ENCODE data around the gene THBS4.

The THBS4 gene

GRCh38 chr5:80034962-80035821 is at the start of gene THBS4:
Gene THBS4 (plus strand): TSS chr5:80035348. CDS start chr5:80035538, 190 bp downstream.
- ATAC-seq = no peak
- TF ChIP-seq ZFP3 (CRISPR knock-in tag; IDR thresholded peaks at IDR 0.05) = no peak

GRCh38 chr5:79986260-79986659 is 48.9 kb upstream of the THBS4 start:
- ATAC-seq = no peak
- TF ChIP-seq RARB (CRISPR knock-in tag; IDR thresholded peaks at IDR 0.05) (no peak), ZFP3 (CRISPR knock-in tag; IDR thresholded peaks at IDR 0.05) (no peak), ZC3H10 (CRISPR knock-in tag; IDR thresholded peaks at IDR 0.05) (no peak), POU6F1 (CRISPR knock-in tag; IDR thresholded peaks at IDR 0.05; ENCODE audit: borderline replicate concordance, low read depth) (no peak), OSR1 (CRISPR knock-in tag; IDR thresholded peaks at IDR 0.05) (no peak), ZNF8 (CRISPR knock-in tag; IDR thresholded peaks at IDR 0.05) (no peak), ARNTL (CRISPR knock-in tag; IDR thresholded peaks at IDR 0.05; ENCODE audit: borderline replicate concordance, low read depth) (no peak), CREB5 (CRISPR knock-in tag; IDR thresholded peaks at IDR 0.05; ENCODE audit: low read depth) (no peak), TOX (CRISPR knock-in tag; IDR thresholded peaks at IDR 0.05; ENCODE audit: borderline replicate concordance) (no peak), ISL1 (CRISPR knock-in tag; IDR thresholded peaks at IDR 0.05) (no peak), SNAI2 (CRISPR knock-in tag; IDR thresholded peaks at IDR 0.05) (no peak), PPARA (CRISPR knock-in tag; IDR thresholded peaks at IDR 0.05; ENCODE audit: borderline replicate concordance) (no peak)

GRCh38 chr5:79990205-79990597 is 44.9 kb upstream of the THBS4 start:
- TF ChIP-seq CSDC2 (CRISPR knock-in tag; IDR thresholded peaks at IDR 0.05) (no peak), RARB (CRISPR knock-in tag; IDR thresholded peaks at IDR 0.05) (no peak), POU6F1 (CRISPR knock-in tag; IDR thresholded peaks at IDR 0.05; ENCODE audit: borderline replicate concordance, low read depth) (no peak), ZNF565 (CRISPR knock-in tag; conservative IDR thresholded peaks at IDR 0.05; ENCODE audit: low read depth) (no peak), SNAI2 (CRISPR knock-in tag; IDR thresholded peaks at IDR 0.05) (no peak), ZNF8 (CRISPR knock-in tag; IDR thresholded peaks at IDR 0.05) (no peak), ESRRG (CRISPR knock-in tag; IDR thresholded peaks at IDR 0.05) (no peak), ISL1 (CRISPR knock-in tag; IDR thresholded peaks at IDR 0.05) (no peak), ZC3H10 (CRISPR knock-in tag; IDR thresholded peaks at IDR 0.05) (no peak), ZFP3 (CRISPR knock-in tag; IDR thresholded peaks at IDR 0.05) (no peak), CSRNP3 (CRISPR knock-in tag; IDR thresholded peaks at IDR 0.05) (no peak), CREB5 (CRISPR knock-in tag; IDR thresholded peaks at IDR 0.05; ENCODE audit: low read depth) (no peak), TCF4 (CRISPR knock-in tag; IDR thresholded peaks at IDR 0.05; ENCODE audit: borderline replicate concordance) (no peak), BACH2 (CRISPR knock-in tag; IDR thresholded peaks at IDR 0.05; ENCODE audit: borderline replicate concordance) (no peak)
- no peak; the same call in 1 of the 3 replicates for ATAC-seq

All from SK-N-SH treated with all-trans-retinoic acid at 6 μM for 48 hours (cell line).